ENCODE data around the gene DIPK2A.

DIPK2A gene

GRCh38 chr3:144011251-144011799 is 39.7 kb downstream of the DIPK2A start:
- no peak overlapping the region for H3K27ac ChIP-seq (ENCODE audit: low read depth, low read length, severe bottlenecking)
- no CpG with 5 or more reads among the region's 3 CpGs for WGBS, 2 experiments (ENCODE audit: insufficient coverage in 2 of 2)
- H3K4me3 ChIP-seq (ENCODE audit: extremely low read depth, insufficient read depth, low read length, poor library complexity, severe bottlenecking) = no peak overlapping the region
- H3K36me3 ChIP-seq (ENCODE audit: control insufficient read depth, insufficient read depth, low read length) = no peaks in the 10 kb centered on the region
- no peaks in the 10 kb centered on the region for H3K9me3 ChIP-seq (ENCODE audit: control insufficient read depth, low read length)
- no peaks in the 10 kb centered on the region for H3K4me1 ChIP-seq (ENCODE audit: control insufficient read depth, insufficient read depth, low read length, poor library complexity, severe bottlenecking)

GRCh38 chr3:144015133-144015532 is 43.5 kb downstream of the DIPK2A start:
- H3K27ac ChIP-seq (ENCODE audit: low read depth, low read length, severe bottlenecking) = no peak overlapping the region
- no peak overlapping the region for H3K4me3 ChIP-seq (ENCODE audit: extremely low read depth, insufficient read depth, low read length, poor library complexity, severe bottlenecking)
- WGBS, 2 experiments (ENCODE audit: insufficient coverage in 2 of 2) = no CpG with 5 or more reads among the region's 3 CpGs

GRCh38 chr3:144018776-144019175 is 47.2 kb downstream of the DIPK2A start:
- no peak overlapping the region for H3K27ac ChIP-seq (ENCODE audit: low read depth, low read length, severe bottlenecking)
- H3K4me1 ChIP-seq (ENCODE audit: control insufficient read depth, insufficient read depth, low read length, poor library complexity, severe bottlenecking) = no peaks in the 10 kb centered on the region
- no peak overlapping the region for H3K4me3 ChIP-seq (ENCODE audit: extremely low read depth, insufficient read depth, low read length, poor library complexity, severe bottlenecking)
- H3K36me3 ChIP-seq (ENCODE audit: control insufficient read depth, insufficient read depth, low read length) = no peaks in the 10 kb centered on the region
- no peaks in the 10 kb centered on the region for H3K9me3 ChIP-seq (ENCODE audit: control insufficient read depth, low read length)
- 100% methylated on average over 1 of the region's 1 CpG; no CpG with 5 or more reads in 1 of the 2 experiments for WGBS, 2 experiments (ENCODE audit: insufficient coverage in 2 of 2)

More at GRCh38 chr3:144015133-144015532, 43.5 kb downstream of the DIPK2A start:
- Histone ChIP-seq H3K9me3 (ENCODE audit: control insufficient read depth, low read length) (no peaks in the 10 kb centered on the region), H3K4me1 (ENCODE audit: control insufficient read depth, insufficient read depth, low read length, poor library complexity, severe bottlenecking) (no peaks in the 10 kb centered on the region), H3K36me3 (ENCODE audit: control insufficient read depth, insufficient read depth, low read length) (no peaks in the 10 kb centered on the region)

Measured in mesodermal cell (in vitro differentiated cells).